Islet precursor cell (in vitro differentiated cells): ENCODE results near the gene MYO1G.
A peak's percentile ranks its signal among the peaks of the same experiment; 100 is the strongest.

ENCODE experiments used
- DNase-seq: peaks from one replicate; pipeline ENCODE4 v3.0.0-alpha.2; 2018

Gene MYO1G

GRCh38 chr7:44965937-44966730, 12.7 kb downstream of the MYO1G start:
- peak; percentile 45 for DNase-seq

- DNase-seq: peak; percentile 45
Measured at GRCh38 chr7:44965441-44965903, 13.3 kb downstream of the MYO1G start.

GRCh38 chr7:44964831-44965440, 13.9 kb downstream of the MYO1G start:
- peak; percentile 48 for DNase-seq

- DNase-seq: peak; percentile 72
Measured at GRCh38 chr7:44964384-44964830, 14.4 kb downstream of the MYO1G start.

GRCh38 chr7:44963364-44964290, 15.2 kb downstream of the MYO1G start:
- DNase-seq: peak; percentile 44

GRCh38 chr7:44962483-44963251, 16.1 kb downstream of the MYO1G start:
- DNase-seq: peak; percentile 72

GRCh38 chr7:44961844-44962482, 16.9 kb downstream of the MYO1G start:
- peak; percentile 54 for DNase-seq

- DNase-seq: peak; percentile 45
Measured at GRCh38 chr7:44960011-44960580, 18.7 kb downstream of the MYO1G start.

GRCh38 chr7:44959433-44959951, 19.3 kb downstream of the MYO1G start:
- DNase-seq: peak; percentile 51

GRCh38 chr7:44958645-44959344, 20.0 kb downstream of the MYO1G start:
- DNase-seq: no peak

- no peak for DNase-seq
Measured at GRCh38 chr7:44956157-44956766, 22.6 kb downstream of the MYO1G start.

GRCh38 chr7:44955733-44956132, 23.1 kb downstream of the MYO1G start:
- DNase-seq: no peak

- DNase-seq: no peak
Measured at GRCh38 chr7:44953156-44953555, 25.7 kb downstream of the MYO1G start.

- DNase-seq: no peak
Measured at GRCh38 chr7:44949303-44949702, 29.5 kb downstream of the MYO1G start.

- no peak for DNase-seq
Measured at GRCh38 chr7:44945479-44945878, 33.3 kb downstream of the MYO1G start.

- DNase-seq: no peak
Measured at GRCh38 chr7:44944821-44945220, 34.0 kb downstream of the MYO1G start.

GRCh38 chr7:44943631-44944030, 35.2 kb downstream of the MYO1G start:
- DNase-seq: no peak

GRCh38 chr7:44937426-44937825, 41.4 kb downstream of the MYO1G start:
- DNase-seq: no peak

GRCh38 chr7:44936322-44936721, 42.5 kb downstream of the MYO1G start:
- no peak for DNase-seq

- no peak for DNase-seq
Measured at GRCh38 chr7:44935583-44935982, 43.2 kb downstream of the MYO1G start.
